ENCODE data around the gene TARBP1.
"Not testable (repeated sequence)": the region's sequence is repeated elsewhere in the genome, so short reads cannot be mapped to it uniquely, and the experiment has no call there.

The TARBP1 gene

GRCh38 chr1:234362558-234362957 is 116.4 kb downstream of the TARBP1 start:
- H3K27me3 ChIP-seq (ENCODE audit: control insufficient read depth, insufficient read depth, low read length), result no peaks in the 10 kb centered on the region
- no peaks in the 10 kb centered on the region for H3K4me1 ChIP-seq (ENCODE audit: control insufficient read depth, insufficient read depth, low read length)
- H3K36me3 ChIP-seq (ENCODE audit: control insufficient read depth, insufficient read depth, low read length), result no peaks in the 10 kb centered on the region
- H3K9me3 ChIP-seq (ENCODE audit: control insufficient read depth, insufficient read depth, low read depth, low read length), result no peaks in the 10 kb centered on the region
- no peak overlapping the region for H3K4me3 ChIP-seq (ENCODE audit: low read depth, low read length)
- H3K27ac ChIP-seq (ENCODE audit: low read depth, low read length), result no peak overlapping the region
- H3K9ac ChIP-seq (ENCODE audit: low read length), result no peak overlapping the region

- Histone ChIP-seq H3K4me1 (ENCODE audit: control insufficient read depth, insufficient read depth, low read length) (0 out of 2 replicates have a peak, but pooled peaks cover 7% of the 10 kb centered on the region), H3K4me3 (ENCODE audit: low read depth, low read length) (no peak overlapping the region), H3K27ac (ENCODE audit: low read depth, low read length) (no peak overlapping the region), H3K36me3 (ENCODE audit: control insufficient read depth, insufficient read depth, low read length) (no peaks in the 10 kb centered on the region), H3K27me3 (ENCODE audit: control insufficient read depth, insufficient read depth, low read length) (no peaks in the 10 kb centered on the region), H3K9ac (ENCODE audit: low read length) (no peak overlapping the region), H3K9me3 (ENCODE audit: control insufficient read depth, insufficient read depth, low read depth, low read length) (no peaks in the 10 kb centered on the region)
Observed at GRCh38 chr1:234361102-234361603, 117.8 kb downstream of the TARBP1 start.

DNA sequence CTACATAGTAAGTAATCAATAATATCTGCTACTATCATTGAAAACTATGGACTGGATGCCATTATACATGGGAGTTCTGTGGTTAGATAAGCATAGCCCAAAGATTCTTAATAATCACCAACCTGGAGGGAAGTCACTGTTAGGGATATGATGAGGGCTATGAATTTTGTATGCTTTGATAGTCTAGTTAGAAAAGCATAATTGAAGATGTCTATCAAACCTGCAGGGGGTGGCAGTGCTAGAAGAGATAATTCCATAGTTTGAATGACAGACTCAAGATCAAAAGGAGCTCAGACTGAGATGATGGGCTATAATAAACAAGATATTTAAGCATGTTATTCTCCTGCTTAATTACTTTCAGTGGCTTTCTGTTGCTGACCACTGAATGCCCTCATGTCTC is 121.1 kb downstream of the TARBP1 start:
- no peaks in the 10 kb centered on the region for H3K9me3 ChIP-seq (ENCODE audit: control insufficient read depth, insufficient read depth, low read depth, low read length)
- no peaks in the 10 kb centered on the region for H3K27me3 ChIP-seq (ENCODE audit: control insufficient read depth, insufficient read depth, low read length)
- no peak overlapping the region for H3K4me3 ChIP-seq (ENCODE audit: low read depth, low read length)
- H3K27ac ChIP-seq (ENCODE audit: low read depth, low read length), result no peak overlapping the region
- no peaks in the 10 kb centered on the region for H3K36me3 ChIP-seq (ENCODE audit: control insufficient read depth, insufficient read depth, low read length)
- 0 out of 2 replicates have a peak, but pooled peaks cover 7% of the 10 kb centered on the region for H3K4me1 ChIP-seq (ENCODE audit: control insufficient read depth, insufficient read depth, low read length)
- no peak overlapping the region for H3K9ac ChIP-seq (ENCODE audit: low read length)

- not testable (repeated sequence) for H3K4me1 ChIP-seq (ENCODE audit: control insufficient read depth, insufficient read depth, low read length); H3K27ac ChIP-seq (ENCODE audit: low read depth, low read length); H3K4me3 ChIP-seq (ENCODE audit: low read depth, low read length); H3K27me3 ChIP-seq (ENCODE audit: control insufficient read depth, insufficient read depth, low read length); H3K36me3 ChIP-seq (ENCODE audit: control insufficient read depth, insufficient read depth, low read length); H3K9me3 ChIP-seq (ENCODE audit: control insufficient read depth, insufficient read depth, low read depth, low read length); H3K9ac ChIP-seq (ENCODE audit: low read length)
Observed at GRCh38 chr1:234356615-234357269, 122.2 kb downstream of the TARBP1 start.

DNA sequence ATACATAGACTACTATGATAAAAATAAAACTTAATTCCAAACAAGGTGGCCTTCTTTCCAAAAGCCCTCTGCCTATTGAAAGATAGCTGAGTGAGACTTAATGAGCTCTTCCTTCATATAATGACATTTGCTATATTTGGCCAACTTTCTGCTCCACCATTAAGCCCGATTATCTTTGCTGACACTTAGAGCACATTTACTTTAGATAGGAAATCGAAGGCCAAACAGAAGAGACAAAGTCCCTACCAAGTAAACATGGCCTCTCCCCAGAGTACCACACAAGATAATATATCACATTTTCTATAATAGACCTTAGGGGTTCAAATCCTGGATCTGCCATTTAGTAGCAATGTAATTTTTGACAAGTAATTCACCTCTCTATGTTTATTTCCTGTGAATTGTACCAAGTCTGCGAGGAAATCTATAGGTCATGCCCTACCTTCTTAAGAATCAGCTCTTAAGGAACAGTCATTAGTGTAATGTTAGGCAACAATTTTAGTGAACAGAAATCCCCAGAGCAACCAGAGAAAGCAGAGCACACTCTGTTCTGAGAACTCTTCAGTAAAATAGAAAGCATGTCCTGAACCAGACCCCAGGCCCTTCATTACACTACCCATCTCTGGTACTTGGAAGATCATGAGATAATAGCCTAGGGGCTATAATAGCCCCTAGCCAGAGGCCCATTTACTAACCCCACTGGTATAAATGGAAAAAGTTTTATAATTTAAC is 123.0 kb downstream of the TARBP1 start:
- Histone ChIP-seq H3K9me3 (ENCODE audit: control insufficient read depth, insufficient read depth, low read depth, low read length) (no peaks in the 10 kb centered on the region), H3K27me3 (ENCODE audit: control insufficient read depth, insufficient read depth, low read length) (no peaks in the 10 kb centered on the region), H3K4me1 (ENCODE audit: control insufficient read depth, insufficient read depth, low read length) (0 out of 2 replicates have a peak, but pooled peaks cover 7% of the 10 kb centered on the region), H3K36me3 (ENCODE audit: control insufficient read depth, insufficient read depth, low read length) (no peaks in the 10 kb centered on the region), H3K4me3 (ENCODE audit: low read depth, low read length) (no peak overlapping the region), H3K9ac (ENCODE audit: low read length) (no peak overlapping the region), H3K27ac (ENCODE audit: low read depth, low read length) (no peak overlapping the region)

GRCh38 chr1:234348964-234349363 is 130.0 kb downstream of the TARBP1 start:
- Histone ChIP-seq H3K27ac (ENCODE audit: low read depth, low read length) (no peak overlapping the region), H3K9me3 (ENCODE audit: control insufficient read depth, insufficient read depth, low read depth, low read length) (peaks cover 7% of the 10 kb centered on the region), H3K4me3 (ENCODE audit: low read depth, low read length) (no peak overlapping the region), H3K27me3 (ENCODE audit: control insufficient read depth, insufficient read depth, low read length) (no peaks in the 10 kb centered on the region), H3K4me1 (ENCODE audit: control insufficient read depth, insufficient read depth, low read length) (no peaks in the 10 kb centered on the region), H3K9ac (ENCODE audit: low read length) (no peak overlapping the region), H3K36me3 (ENCODE audit: control insufficient read depth, insufficient read depth, low read length) (no peaks in the 10 kb centered on the region)

- Histone ChIP-seq H3K27me3 (ENCODE audit: control insufficient read depth, insufficient read depth, low read length) (no peaks in the 10 kb centered on the region), H3K4me1 (ENCODE audit: control insufficient read depth, insufficient read depth, low read length) (no peaks in the 10 kb centered on the region), H3K27ac (ENCODE audit: low read depth, low read length) (no peak overlapping the region), H3K9ac (ENCODE audit: low read length) (no peak overlapping the region), H3K36me3 (ENCODE audit: control insufficient read depth, insufficient read depth, low read length) (no peaks in the 10 kb centered on the region), H3K4me3 (ENCODE audit: low read depth, low read length) (no peak overlapping the region), H3K9me3 (ENCODE audit: control insufficient read depth, insufficient read depth, low read depth, low read length) (peaks cover 14% of the 10 kb centered on the region)
Observed at GRCh38 chr1:234345237-234345636, 133.7 kb downstream of the TARBP1 start.

DNA sequence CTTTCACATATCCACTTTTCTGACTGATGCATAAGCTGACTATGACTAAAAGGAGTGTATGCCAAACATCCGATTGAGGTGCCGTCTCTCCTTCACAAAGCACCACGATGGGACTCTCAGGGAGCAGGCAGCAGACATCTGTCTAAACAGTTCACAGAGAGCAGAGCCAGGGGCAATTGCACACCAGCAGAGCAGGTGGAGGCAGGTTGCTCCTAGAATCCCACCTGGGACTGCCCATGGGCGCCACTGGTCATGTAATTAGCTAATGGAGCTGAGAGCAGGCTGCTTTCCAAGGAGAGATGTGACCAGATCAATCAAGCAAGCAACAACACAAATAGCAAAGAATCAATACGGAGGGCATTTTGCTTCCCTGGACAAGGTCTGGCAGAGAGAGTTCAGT is 136.2 kb downstream of the TARBP1 start:
- Histone ChIP-seq H3K36me3 (ENCODE audit: control insufficient read depth, insufficient read depth, low read length) (no peaks in the 10 kb centered on the region), H3K9me3 (ENCODE audit: control insufficient read depth, insufficient read depth, low read depth, low read length) (peaks cover 21% of the 10 kb centered on the region), H3K4me1 (ENCODE audit: control insufficient read depth, insufficient read depth, low read length) (no peaks in the 10 kb centered on the region), H3K27me3 (ENCODE audit: control insufficient read depth, insufficient read depth, low read length) (no peaks in the 10 kb centered on the region), H3K27ac (ENCODE audit: low read depth, low read length) (no peak overlapping the region), H3K9ac (ENCODE audit: low read length) (no peak overlapping the region), H3K4me3 (ENCODE audit: low read depth, low read length) (no peak overlapping the region)
